ENCODE measurements around the gene KLHDC3.

Gene KLHDC3

DNA sequence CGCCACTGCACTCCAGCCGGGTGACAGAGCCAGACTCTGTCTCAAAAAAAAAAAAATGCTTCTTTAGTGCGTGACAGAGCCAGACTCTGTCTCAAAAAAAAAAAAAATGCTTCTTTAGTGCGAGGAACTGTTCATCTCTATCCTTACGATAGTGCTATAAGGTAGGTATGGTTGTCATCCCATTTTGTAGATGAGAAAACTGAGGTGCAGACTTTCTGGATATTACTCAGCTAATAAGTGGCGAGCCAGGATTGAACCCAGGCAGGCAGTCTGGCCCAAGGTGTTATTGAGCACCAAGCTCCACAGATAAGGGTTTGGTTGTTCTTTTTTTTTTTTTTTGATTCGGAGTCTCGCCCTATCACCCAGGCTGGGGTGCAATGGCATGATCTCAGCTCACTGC, 12.2 kb upstream of the KLHDC3 start:
- no peaks in the 10 kb centered on the region for H3K27me3 ChIP-seq
- H3K4me3 ChIP-seq (ENCODE audit: low read depth, low read length) = no peak overlapping the region
- DNase-seq = no peak
- no peaks in the 10 kb centered on the region for H3K4me1 ChIP-seq
- TF ChIP-seq, protein P1, sequence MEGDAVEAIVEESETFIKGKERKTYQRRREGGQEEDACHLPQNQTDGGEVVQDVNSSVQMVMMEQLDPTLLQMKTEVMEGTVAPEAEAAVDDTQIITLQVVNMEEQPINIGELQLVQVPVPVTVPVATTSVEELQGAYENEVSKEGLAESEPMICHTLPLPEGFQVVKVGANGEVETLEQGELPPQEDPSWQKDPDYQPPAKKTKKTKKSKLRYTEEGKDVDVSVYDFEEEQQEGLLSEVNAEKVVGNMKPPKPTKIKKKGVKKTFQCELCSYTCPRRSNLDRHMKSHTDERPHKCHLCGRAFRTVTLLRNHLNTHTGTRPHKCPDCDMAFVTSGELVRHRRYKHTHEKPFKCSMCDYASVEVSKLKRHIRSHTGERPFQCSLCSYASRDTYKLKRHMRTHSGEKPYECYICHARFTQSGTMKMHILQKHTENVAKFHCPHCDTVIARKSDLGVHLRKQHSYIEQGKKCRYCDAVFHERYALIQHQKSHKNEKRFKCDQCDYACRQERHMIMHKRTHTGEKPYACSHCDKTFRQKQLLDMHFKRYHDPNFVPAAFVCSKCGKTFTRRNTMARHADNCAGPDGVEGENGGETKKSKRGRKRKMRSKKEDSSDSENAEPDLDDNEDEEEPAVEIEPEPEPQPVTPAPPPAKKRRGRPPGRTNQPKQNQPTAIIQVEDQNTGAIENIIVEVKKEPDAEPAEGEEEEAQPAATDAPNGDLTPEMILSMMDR (IDR thresholded peaks at IDR 0.05; ENCODE audit: low read depth, low read length) = no peak
- H3K9me3 ChIP-seq = no peaks in the 10 kb centered on the region
- peaks cover 3% of the 10 kb centered on the region; the same call in 1 of the 2 replicates for H3K36me3 ChIP-seq

DNA sequence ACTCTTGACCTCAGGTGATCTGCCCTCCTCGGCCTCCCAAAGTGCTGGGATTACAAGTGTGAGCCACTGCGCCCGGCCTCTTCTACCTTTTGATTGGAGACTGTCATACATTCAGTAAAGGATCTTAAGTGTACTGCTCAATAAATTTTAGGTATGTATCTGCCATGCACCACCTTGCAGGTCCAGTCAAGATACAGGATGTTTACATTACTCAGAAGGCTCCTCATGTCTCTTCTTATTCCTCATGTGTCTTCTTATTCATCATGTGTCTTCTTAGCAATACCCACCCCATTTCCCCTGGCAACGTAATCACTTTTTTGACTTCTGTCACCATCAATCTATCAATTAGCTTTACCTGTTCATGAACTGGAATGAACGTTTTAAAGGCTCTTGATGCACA, 8.2 kb upstream of the KLHDC3 start:
- no peak for DNase-seq
- Histone ChIP-seq H3K4me1 (no peaks in the 10 kb centered on the region), H3K4me3 (ENCODE audit: low read depth, low read length) (no peak overlapping the region), H3K9me3 (no peaks in the 10 kb centered on the region), H3K27me3 (no peaks in the 10 kb centered on the region), H3K36me3 (peaks cover 41% of the 10 kb centered on the region)
- TF ChIP-seq, protein P1 (IDR thresholded peaks at IDR 0.05; ENCODE audit: low read depth, low read length) = no peak

DNA sequence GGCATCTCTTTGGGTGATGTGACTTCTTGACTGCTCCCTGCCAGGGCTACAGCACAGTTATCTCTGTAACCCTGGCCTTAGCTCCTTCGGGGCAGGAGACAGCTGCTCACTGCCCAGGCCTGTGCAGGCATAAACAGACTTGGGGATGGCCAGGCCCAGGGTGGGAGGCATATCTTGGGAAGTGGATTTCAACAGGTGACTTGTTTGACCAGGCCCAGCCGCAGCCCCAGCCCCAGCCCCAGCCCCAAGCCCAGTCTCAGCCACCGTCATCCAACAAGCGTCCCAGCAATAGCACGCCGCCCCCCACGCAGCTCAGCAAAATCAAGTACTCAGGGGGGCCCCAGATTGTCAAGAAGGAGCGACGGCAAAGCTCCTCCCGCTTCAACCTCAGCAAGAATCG, 7.8 kb upstream of the KLHDC3 start:
- Histone ChIP-seq H3K4me3 (ENCODE audit: low read depth, low read length) (no peak overlapping the region), H3K9me3 (no peaks in the 10 kb centered on the region), H3K36me3 (peaks cover 45% of the 10 kb centered on the region), H3K4me1 (no peaks in the 10 kb centered on the region), H3K27me3 (no peaks in the 10 kb centered on the region)
- TF ChIP-seq, protein P1 (IDR thresholded peaks at IDR 0.05; ENCODE audit: low read depth, low read length) = no peak
- no peak for DNase-seq

DNA sequence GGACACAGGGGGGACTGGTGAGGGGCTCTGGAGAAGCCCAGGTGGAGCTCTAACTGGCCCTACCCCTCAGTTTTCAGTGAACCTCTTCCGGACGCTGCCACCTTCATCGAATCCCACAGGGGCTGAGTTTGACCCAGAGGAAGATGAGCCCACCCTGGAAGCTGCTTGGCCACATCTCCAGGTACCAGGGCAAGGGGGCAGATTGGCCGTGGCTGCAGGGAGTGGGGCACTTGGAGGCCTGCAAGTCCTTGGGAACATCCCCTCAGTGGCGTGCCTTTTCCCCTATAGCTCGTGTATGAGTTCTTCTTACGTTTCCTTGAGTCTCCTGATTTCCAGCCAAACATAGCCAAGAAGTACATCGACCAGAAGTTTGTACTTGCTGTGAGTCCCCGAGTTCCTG, 6.9 kb upstream of the KLHDC3 start:
- H3K27me3 ChIP-seq = no peaks in the 10 kb centered on the region
- H3K36me3 ChIP-seq = peaks cover 50% of the 10 kb centered on the region
- H3K9me3 ChIP-seq = no peaks in the 10 kb centered on the region
- H3K4me3 ChIP-seq (ENCODE audit: low read depth, low read length) = no peak overlapping the region
- TF ChIP-seq, protein P1 (IDR thresholded peaks at IDR 0.05; ENCODE audit: low read depth, low read length) = no peak
- no peaks in the 10 kb centered on the region for H3K4me1 ChIP-seq
- no peak for DNase-seq

DNA sequence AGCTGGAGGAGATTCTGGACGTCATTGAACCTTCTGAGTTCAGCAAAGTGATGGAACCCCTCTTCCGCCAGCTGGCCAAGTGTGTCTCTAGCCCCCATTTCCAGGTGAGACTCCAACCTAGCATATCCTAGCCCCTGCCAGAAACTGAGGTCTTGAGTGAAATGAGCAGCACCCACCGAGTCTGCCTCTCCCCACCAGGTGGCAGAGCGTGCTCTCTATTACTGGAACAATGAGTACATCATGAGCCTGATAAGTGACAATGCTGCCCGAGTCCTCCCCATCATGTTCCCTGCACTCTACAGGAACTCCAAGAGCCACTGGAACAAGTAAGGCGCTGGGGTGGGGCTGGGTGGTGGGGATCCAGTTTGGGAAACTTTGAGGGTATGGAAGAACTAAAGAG, 4.9 kb upstream of the KLHDC3 start:
- TF ChIP-seq, protein P1 (IDR thresholded peaks at IDR 0.05; ENCODE audit: low read depth, low read length) = peak; percentile 71
- Histone ChIP-seq H3K36me3 (peaks cover 50% of the 10 kb centered on the region), H3K4me1 (no peaks in the 10 kb centered on the region), H3K4me3 (ENCODE audit: low read depth, low read length) (no peak overlapping the region), H3K9me3 (no peaks in the 10 kb centered on the region), H3K27me3 (no peaks in the 10 kb centered on the region)
- peak; percentile 76 for DNase-seq

DNA sequence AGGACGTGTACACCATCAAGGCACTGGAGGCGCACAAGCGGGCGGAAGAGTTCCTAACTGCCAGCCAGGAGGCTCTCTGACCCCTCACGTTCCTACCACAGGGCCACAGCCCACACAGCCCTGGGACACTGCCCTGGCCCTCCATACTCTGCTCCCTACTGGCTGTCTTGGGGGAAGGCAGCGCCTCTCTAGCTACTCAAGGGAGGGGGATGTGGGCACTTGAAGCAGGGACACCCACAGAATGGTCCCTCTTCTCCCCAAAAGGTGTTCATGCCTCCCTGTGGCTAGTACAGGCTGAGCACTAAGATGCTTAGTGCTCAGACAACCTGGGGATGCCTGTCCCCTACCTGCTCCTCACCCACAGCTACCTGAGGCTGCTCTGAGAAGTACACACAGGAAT, 2.8 kb upstream of the KLHDC3 start:
- H3K9me3 ChIP-seq = no peaks in the 10 kb centered on the region
- no peaks in the 10 kb centered on the region for H3K4me1 ChIP-seq
- H3K36me3 ChIP-seq = peaks cover 50% of the 10 kb centered on the region
- TF ChIP-seq, protein P1 (IDR thresholded peaks at IDR 0.05; ENCODE audit: low read depth, low read length) = no peak
- H3K27me3 ChIP-seq = no peaks in the 10 kb centered on the region
- no peak for DNase-seq
- no peak overlapping the region for H3K4me3 ChIP-seq (ENCODE audit: low read depth, low read length)

All from BE2C (cell line).